BJ (cell line): ENCODE results near the gene FNDC1. TPM values are rescaled to one million over a fixed set of nuclear protein-coding genes. Genes with fewer than 3 reads are reported as not detected.

Source experiments
- CTCF ChIA-PET: fragments of 350-600 bp; formaldehyde crosslinking; extraction: SDS; loops from one replicate; lab custom pipeline; 2021; ENCODE audit warnings: antibody characterized with exemption, inconsistent platforms; lab: Yijun Ruan, JAX
- POLR2A ChIA-PET: fragments of 300-600 bp; sonication (Branson Sonifier 250); formaldehyde crosslinking; extraction: SDS; loops from one replicate; lab custom pipeline; 2021; ENCODE audit warnings: antibody characterized with exemption; lab: Charles Lee
- DNase-seq: peaks from one replicate; pipeline ENCODE4 v3.0.0-alpha.2; 2011; ENCODE audit warnings: low read depth
- H3K27me3 ChIP-seq: 2 replicates; pipeline ENCODE4 v1.6.0; 2011; ENCODE audit warnings: low read length; ENCODE audit not compliant: control insufficient read depth, insufficient read depth
- H3K36me3 ChIP-seq: 2 replicates; pipeline ENCODE4 v1.5.1; 2011; ENCODE audit warnings: low read length; ENCODE audit not compliant: control insufficient read depth, insufficient read depth
- H3K4me3 ChIP-seq: 2 replicates; pipeline ENCODE4 v1.5.1; 2011; ENCODE audit warnings: low read depth, mild to moderate bottlenecking, control low read depth, low read length
- polyA plus RNA-seq: library from polyadenylated mRNA; depleted of rRNA; stranded (reverse); fragments of >200 nt; gene quantifications from 2 replicates; pipeline ENCODE4 v1.2.3, GENCODE V29; 2011
- TF ChIP-seq, protein P1 (sequence below): IDR thresholded peaks from 2 replicates; pipeline ENCODE4 v1.5.1; 2011; ENCODE audit warnings: low read depth, mild to moderate bottlenecking, control low read depth, inconsistent platforms, low read length, moderate library complexity; ENCODE audit not compliant: insufficient read depth

FNDC1 gene
- polyA plus RNA-seq, 1 experiment: 0.10 TPM

- Histone ChIP-seq H3K27me3 (peaks cover 2% of the 10 kb centered on the region; the same call in 1 of the 2 replicates), H3K36me3 (no peaks in the 10 kb centered on the region), H3K4me3 (no peak overlapping the region)
- CTCF ChIA-PET: interaction anchor here (2.0 to 2.6 kb wide), 2 partner anchors 73 to 475 kb away, joined by 6 to 11 read pairs; no protein-coding TSS in a partner anchor
- no peak for DNase-seq
- POLR2A ChIA-PET: no interaction called here
- TF ChIP-seq, protein P1, sequence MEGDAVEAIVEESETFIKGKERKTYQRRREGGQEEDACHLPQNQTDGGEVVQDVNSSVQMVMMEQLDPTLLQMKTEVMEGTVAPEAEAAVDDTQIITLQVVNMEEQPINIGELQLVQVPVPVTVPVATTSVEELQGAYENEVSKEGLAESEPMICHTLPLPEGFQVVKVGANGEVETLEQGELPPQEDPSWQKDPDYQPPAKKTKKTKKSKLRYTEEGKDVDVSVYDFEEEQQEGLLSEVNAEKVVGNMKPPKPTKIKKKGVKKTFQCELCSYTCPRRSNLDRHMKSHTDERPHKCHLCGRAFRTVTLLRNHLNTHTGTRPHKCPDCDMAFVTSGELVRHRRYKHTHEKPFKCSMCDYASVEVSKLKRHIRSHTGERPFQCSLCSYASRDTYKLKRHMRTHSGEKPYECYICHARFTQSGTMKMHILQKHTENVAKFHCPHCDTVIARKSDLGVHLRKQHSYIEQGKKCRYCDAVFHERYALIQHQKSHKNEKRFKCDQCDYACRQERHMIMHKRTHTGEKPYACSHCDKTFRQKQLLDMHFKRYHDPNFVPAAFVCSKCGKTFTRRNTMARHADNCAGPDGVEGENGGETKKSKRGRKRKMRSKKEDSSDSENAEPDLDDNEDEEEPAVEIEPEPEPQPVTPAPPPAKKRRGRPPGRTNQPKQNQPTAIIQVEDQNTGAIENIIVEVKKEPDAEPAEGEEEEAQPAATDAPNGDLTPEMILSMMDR: no peak
Measured at GRCh38 chr6:159180001-159180400, 10.8 kb downstream of the FNDC1 start.

- Histone ChIP-seq H3K27me3 (no peaks in the 10 kb centered on the region), H3K4me3 (no peak overlapping the region), H3K36me3 (no peaks in the 10 kb centered on the region)
- no peak for DNase-seq
- TF ChIP-seq, protein P1: no peak
- ChIA-PET CTCF (interaction anchor here (0.6 kb wide), 1 partner anchor 48 kb away, joined by 3 read pairs; no protein-coding TSS in a partner anchor), POLR2A (no interaction called here)
Measured at GRCh38 chr6:159181914-159182313, 12.7 kb downstream of the FNDC1 start.

DNA sequence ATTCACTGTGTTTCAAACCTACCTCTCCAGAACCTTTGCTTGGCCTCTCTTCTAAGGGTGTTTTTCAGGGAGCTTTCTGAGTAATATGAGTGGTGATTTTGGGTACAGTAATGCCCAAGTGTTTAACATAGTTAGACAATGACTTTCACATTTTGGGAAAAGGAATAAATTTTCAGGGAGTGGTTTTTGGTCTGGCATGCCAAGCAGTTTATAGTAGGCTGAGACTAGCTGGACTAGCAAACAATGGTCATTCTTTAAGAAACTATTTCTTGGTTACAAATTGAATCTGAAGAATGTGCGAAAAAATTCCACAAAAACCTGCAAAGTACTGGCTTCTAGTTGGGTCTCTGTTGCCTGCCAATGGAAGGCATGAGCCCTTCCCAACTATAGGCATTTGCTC lies 15.4 kb downstream of the FNDC1 start:
- CTCF ChIA-PET: interaction anchor here (0.7 to 4.0 kb wide), 6 partner anchors 10 to 471 kb away, joined by 3 to 33 read pairs (median 6); partner anchors contain the start of gene FNDC1
- TF ChIP-seq, protein P1: no peak
- POLR2A ChIA-PET: no interaction called here
- peak; percentile 51 for DNase-seq
- no peaks in the 10 kb centered on the region for H3K36me3 ChIP-seq
- H3K4me3 ChIP-seq: no peak overlapping the region
- H3K27me3 ChIP-seq: no peaks in the 10 kb centered on the region

GRCh38 chr6:159190460-159190859 lies 21.3 kb downstream of the FNDC1 start:
- H3K36me3 ChIP-seq: no peaks in the 10 kb centered on the region
- DNase-seq: no peak
- ChIA-PET POLR2A (no interaction called here), CTCF (interaction anchor here (2.0 kb wide), 1 partner anchor 10 kb away, joined by 5 read pairs; no protein-coding TSS in a partner anchor)
- H3K27me3 ChIP-seq: no peaks in the 10 kb centered on the region
- TF ChIP-seq, protein P1: no peak
- no peak overlapping the region for H3K4me3 ChIP-seq

- POLR2A ChIA-PET: interaction anchor here (0.5 to 0.7 kb wide), 2 partner anchors 55 to 642 kb away, joined by 4 read pairs; no protein-coding TSS in a partner anchor
- CTCF ChIA-PET: interaction anchor here (1.1 to 1.5 kb wide), 3 partner anchors 10 to 59 kb away, joined by 3 to 5 read pairs (median 4); no protein-coding TSS in a partner anchor
Measured at GRCh38 chr6:159193923-159194322, 24.7 kb downstream of the FNDC1 start.

More at GRCh38 chr6:159193923-159194322, 24.7 kb downstream of the FNDC1 start:
- Histone ChIP-seq H3K27me3 (no peaks in the 10 kb centered on the region), H3K4me3 (no peak overlapping the region), H3K36me3 (no peaks in the 10 kb centered on the region)
- no peak for DNase-seq
- TF ChIP-seq, protein P1: no peak
